Activated CD4-positive, alpha-beta T cell treated with anti-CD3 and anti-CD28 coated beads, Interleukin-2, amount 10 ng/mL, durations not matched to agents 7 days and 5 days (primary cell): Measurements from ENCODE around the gene PTPRD. TPM values are rescaled to one million over a fixed set of nuclear protein-coding genes. Genes with fewer than 3 reads are reported as not detected.
"Not testable (repeated sequence)": the region's sequence is repeated elsewhere in the genome, so short reads cannot be mapped to it uniquely, and the experiment has no call there.

Source experiments
- CTCF ChIA-PET: fragments of 350-600 bp; sonication (Branson Sonifier 250); formaldehyde crosslinking; loops from one replicate; lab custom pipeline; 2021; ENCODE audit warnings: antibody characterized with exemption; lab: Charles Lee
- POLR2A ChIA-PET: fragments of 350-600 bp; sonication (Branson Sonifier 250); formaldehyde crosslinking; loops from one replicate; lab custom pipeline; 2021; ENCODE audit warnings: antibody characterized with exemption; lab: Charles Lee
- DNase-seq: peaks from one replicate; pipeline ENCODE4 v3.0.0-alpha.2; 2020
- H3K27ac Mint-ChIP-seq: one replicate; pipeline ENCODE4 v1.8.0; 2021; ENCODE audit warnings: mild to moderate bottlenecking, moderate library complexity, mixed read lengths
- H3K27me3 Mint-ChIP-seq: one replicate; pipeline ENCODE4 v1.8.0; 2021; ENCODE audit warnings: mixed read lengths
- H3K36me3 Mint-ChIP-seq: one replicate; pipeline ENCODE4 v1.8.0; 2021; ENCODE audit warnings: low read depth, mixed read lengths
- H3K4me1 Mint-ChIP-seq: one replicate; pipeline ENCODE4 v1.8.0; 2021; ENCODE audit warnings: mixed read lengths
- H3K4me3 Mint-ChIP-seq: one replicate; pipeline ENCODE4 v1.8.0; 2021; ENCODE audit warnings: mild to moderate bottlenecking, moderate library complexity, mixed read lengths
- H3K9me3 Mint-ChIP-seq: one replicate; pipeline ENCODE4 v1.8.0; 2021; ENCODE audit warnings: mixed read lengths
- total RNA-seq, 2 experiments: library from RNA; stranded (reverse); gene quantifications; one replicate each; pipeline ENCODE4 v1.2.3, GENCODE V29; 2021

The PTPRD gene
- total RNA-seq, 2 experiments from 2014 or later, result not detected

DNA sequence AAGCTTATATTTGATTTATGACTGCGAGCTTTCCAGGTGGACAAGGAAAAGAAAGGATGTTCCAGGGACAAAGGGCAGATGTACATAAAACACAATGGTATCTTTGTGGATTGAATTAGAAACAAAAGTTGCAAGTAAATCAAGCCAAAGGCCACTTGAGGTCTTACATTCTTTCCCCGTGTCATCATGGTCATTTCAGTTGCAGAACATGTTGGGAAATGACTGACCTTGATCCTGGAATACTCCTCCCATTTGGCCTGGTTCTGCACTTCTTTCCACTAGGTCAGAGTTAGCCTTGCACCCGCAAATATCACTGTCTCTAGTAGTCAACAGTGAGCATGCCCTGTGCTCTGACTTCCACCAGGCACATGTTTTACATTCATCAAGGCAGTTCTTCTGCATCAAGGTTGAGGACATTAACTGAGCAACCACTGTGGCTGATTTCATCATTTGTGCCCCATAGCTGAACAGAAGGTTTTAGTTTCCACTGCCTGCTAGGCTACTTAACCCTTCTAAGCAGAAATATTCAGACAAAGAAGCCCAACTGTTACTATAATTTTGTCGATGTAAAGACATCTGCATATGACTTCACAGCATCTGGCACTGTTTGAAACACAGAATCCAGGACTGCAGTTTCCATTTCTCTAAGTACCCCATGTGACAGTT lies 1651.5 kb downstream of the PTPRD start:
- no peaks in the 10 kb centered on the region for H3K4me1 Mint-ChIP-seq
- POLR2A ChIA-PET, result no interaction called here
- peaks cover 3% of the 10 kb centered on the region for H3K9me3 Mint-ChIP-seq
- H3K4me3 Mint-ChIP-seq, result no peak overlapping the region
- no peak overlapping the region for H3K27ac Mint-ChIP-seq
- H3K36me3 Mint-ChIP-seq, result no peaks in the 10 kb centered on the region
- CTCF ChIA-PET, result no interaction called here
- DNase-seq, result no peak
- H3K27me3 Mint-ChIP-seq, result no peaks in the 10 kb centered on the region

DNA sequence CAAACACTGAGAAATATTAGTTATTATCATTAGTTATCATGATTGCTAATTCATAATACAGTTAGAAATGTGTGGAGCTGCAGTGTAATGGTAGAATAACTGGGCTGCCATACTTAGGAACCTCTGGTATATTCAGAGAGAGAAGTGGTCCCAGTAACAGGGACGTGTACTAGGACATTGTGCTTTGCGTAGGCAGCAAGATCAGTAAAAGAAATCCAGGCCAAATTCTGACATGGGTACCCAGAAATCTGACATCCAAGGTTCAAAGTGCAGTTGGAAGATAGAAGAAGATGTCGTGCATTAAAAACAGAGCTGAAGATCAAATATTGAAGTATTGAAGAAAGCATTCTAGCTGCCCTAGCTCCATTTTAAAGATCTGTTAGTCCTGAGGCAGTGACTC lies 1652.5 kb downstream of the PTPRD start:
- POLR2A ChIA-PET, result no interaction called here

DNA sequence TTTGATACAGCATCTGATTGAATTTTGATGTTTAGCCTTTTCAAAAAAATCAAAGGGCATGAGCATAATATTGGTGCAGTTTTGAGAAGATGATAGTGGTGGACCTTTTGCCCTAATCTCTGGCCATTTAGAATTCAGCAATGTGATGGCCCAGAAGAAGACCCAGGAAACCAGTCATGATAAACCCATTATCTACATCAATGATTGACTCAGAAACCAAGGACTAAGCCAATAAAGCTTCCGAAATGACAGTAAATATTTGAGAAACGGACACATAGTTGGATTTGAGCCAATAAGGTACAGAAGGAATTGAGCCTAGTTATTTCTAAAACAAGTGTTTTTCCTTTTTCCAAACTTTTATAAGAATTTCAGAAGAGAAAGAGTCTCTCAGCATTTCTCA lies 1654.4 kb downstream of the PTPRD start:
- ChIA-PET POLR2A (no interaction called here), CTCF (no interaction called here)
- no peak overlapping the region for H3K4me3 Mint-ChIP-seq
- H3K27ac Mint-ChIP-seq, result no peak overlapping the region
- no peaks in the 10 kb centered on the region for H3K9me3 Mint-ChIP-seq
- H3K4me1 Mint-ChIP-seq, result no peaks in the 10 kb centered on the region
- DNase-seq, result no peak
- no peaks in the 10 kb centered on the region for H3K27me3 Mint-ChIP-seq
- no peaks in the 10 kb centered on the region for H3K36me3 Mint-ChIP-seq

More for the DNA sequence above, 1652.5 kb downstream of the PTPRD start:
- Mint-ChIP-seq H3K4me1 (no peaks in the 10 kb centered on the region), H3K4me3 (no peak overlapping the region), H3K27me3 (no peaks in the 10 kb centered on the region), H3K36me3 (no peaks in the 10 kb centered on the region), H3K9me3 (no peaks in the 10 kb centered on the region), H3K27ac (no peak overlapping the region)
- DNase-seq, result no peak
- CTCF ChIA-PET, result no interaction called here

GRCh38 chr9:8955315-8955714 lies 1657.5 kb downstream of the PTPRD start:
- POLR2A ChIA-PET, result no interaction called here
- H3K9me3 Mint-ChIP-seq, result no peaks in the 10 kb centered on the region
- no peak overlapping the region for H3K27ac Mint-ChIP-seq
- no peak overlapping the region for H3K4me3 Mint-ChIP-seq
- CTCF ChIA-PET, result no interaction called here
- no peaks in the 10 kb centered on the region for H3K27me3 Mint-ChIP-seq
- no peaks in the 10 kb centered on the region for H3K36me3 Mint-ChIP-seq
- no peaks in the 10 kb centered on the region for H3K4me1 Mint-ChIP-seq
- no peak for DNase-seq

GRCh38 chr9:8946461-8946860 lies 1666.3 kb downstream of the PTPRD start:
- no peaks in the 10 kb centered on the region for H3K36me3 Mint-ChIP-seq
- no peaks in the 10 kb centered on the region for H3K9me3 Mint-ChIP-seq
- H3K4me3 Mint-ChIP-seq, result no peak overlapping the region
- H3K27ac Mint-ChIP-seq, result no peak overlapping the region
- no peaks in the 10 kb centered on the region for H3K27me3 Mint-ChIP-seq
- POLR2A ChIA-PET, result no interaction called here
- CTCF ChIA-PET, result no interaction called here
- H3K4me1 Mint-ChIP-seq, result no peaks in the 10 kb centered on the region
- no peak for DNase-seq

GRCh38 chr9:8943392-8943791 lies 1669.4 kb downstream of the PTPRD start:
- CTCF ChIA-PET, result no interaction called here
- H3K27ac Mint-ChIP-seq, result no peak overlapping the region
- H3K9me3 Mint-ChIP-seq, result no peaks in the 10 kb centered on the region
- POLR2A ChIA-PET, result no interaction called here
- no peaks in the 10 kb centered on the region for H3K36me3 Mint-ChIP-seq
- no peak overlapping the region for H3K4me3 Mint-ChIP-seq
- H3K27me3 Mint-ChIP-seq, result no peaks in the 10 kb centered on the region
- no peak for DNase-seq
- no peaks in the 10 kb centered on the region for H3K4me1 Mint-ChIP-seq

DNA sequence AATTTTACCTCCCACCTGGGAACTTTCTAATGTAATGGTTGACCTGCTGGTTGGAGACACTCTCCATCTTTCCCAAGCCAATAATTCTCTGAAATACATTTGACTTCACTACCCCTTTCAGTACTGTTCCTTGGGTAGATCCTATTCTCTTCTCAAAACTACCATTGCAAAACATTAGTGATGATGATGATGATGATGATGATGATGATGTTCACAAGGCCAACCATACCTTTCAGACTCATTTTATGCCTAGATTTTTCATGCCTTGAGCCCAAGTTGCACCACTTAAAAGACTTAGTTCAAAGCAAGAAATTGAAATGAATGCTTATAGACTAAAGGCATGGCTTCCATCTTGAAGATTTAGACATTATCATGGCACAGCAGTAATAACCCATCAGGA lies 1672.2 kb downstream of the PTPRD start:
- Mint-ChIP-seq H3K9me3 (no peaks in the 10 kb centered on the region), H3K27ac (no peak overlapping the region), H3K4me1 (no peaks in the 10 kb centered on the region), H3K4me3 (no peak overlapping the region), H3K36me3 (no peaks in the 10 kb centered on the region), H3K27me3 (no peaks in the 10 kb centered on the region)
- POLR2A ChIA-PET, result no interaction called here
- DNase-seq, result no peak
- CTCF ChIA-PET, result no interaction called here

DNA sequence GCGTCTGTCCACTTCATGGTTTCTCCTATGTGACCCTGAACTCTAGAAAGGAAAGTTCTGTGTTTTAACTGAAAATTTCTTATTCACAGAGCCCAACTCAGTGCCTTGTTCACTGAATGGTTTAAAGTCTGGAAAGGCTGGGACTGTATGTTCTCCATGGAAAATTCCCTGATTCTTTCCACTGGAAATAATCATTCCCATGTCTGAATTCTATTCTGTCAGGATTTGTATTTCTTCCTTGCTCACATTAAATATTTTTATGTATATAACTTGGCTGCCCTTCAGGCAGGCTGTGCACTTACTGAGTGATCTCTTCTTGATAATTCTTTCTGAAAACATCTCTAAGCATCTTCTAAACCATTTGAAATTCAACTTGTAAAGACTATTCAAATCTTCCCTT lies 1686.3 kb downstream of the PTPRD start:
- Mint-ChIP-seq H3K36me3 (no peaks in the 10 kb centered on the region), H3K27ac (no peak overlapping the region), H3K4me3 (no peak overlapping the region), H3K9me3 (peaks cover 3% of the 10 kb centered on the region), H3K27me3 (no peaks in the 10 kb centered on the region), H3K4me1 (no peaks in the 10 kb centered on the region)
- no peak for DNase-seq
- CTCF ChIA-PET, result no interaction called here
- POLR2A ChIA-PET, result no interaction called here

- DNase-seq, result no peak
- no peaks in the 10 kb centered on the region for H3K27me3 Mint-ChIP-seq
- H3K36me3 Mint-ChIP-seq, result no peaks in the 10 kb centered on the region
- H3K27ac Mint-ChIP-seq, result no peak overlapping the region
- H3K4me3 Mint-ChIP-seq, result no peak overlapping the region
- H3K9me3 Mint-ChIP-seq, result peaks cover 3% of the 10 kb centered on the region
- POLR2A ChIA-PET, result no interaction called here
- H3K4me1 Mint-ChIP-seq, result no peaks in the 10 kb centered on the region
- CTCF ChIA-PET, result no interaction called here
These were observed 1688.2 kb downstream of the PTPRD start for GRCh38 chr9:8924562-8924961.

DNA sequence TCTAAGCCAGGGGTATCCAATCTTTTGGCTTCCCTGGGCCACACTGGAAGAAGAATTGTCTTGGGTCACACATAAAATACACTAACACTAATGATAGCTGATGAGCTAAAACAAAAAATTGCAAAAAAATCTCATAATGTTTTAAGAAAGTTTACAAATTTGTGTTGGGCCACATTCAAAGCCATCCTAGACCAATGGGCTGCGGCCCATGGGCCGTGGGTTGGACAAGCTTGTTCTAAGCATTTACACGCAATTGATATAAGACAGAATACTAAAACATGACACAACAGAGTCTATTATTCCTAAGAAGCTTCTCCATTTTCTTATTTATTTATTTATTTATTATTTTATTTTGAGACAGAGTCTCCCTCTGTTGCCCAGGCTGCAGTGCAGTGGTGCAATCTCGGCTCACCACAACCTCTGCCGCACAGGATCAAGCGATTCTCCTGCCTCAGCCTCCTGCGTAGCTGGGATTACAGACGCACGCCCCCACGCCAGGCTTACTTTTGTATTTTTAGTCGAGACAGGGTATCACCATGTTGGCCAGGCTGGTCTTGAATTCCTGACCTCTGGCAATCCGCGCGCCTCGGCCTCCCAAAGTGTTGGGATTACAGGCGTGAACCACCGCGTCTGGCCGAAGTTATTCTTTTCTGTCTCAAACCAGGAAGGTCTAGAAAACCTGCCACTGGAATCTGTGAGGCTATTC lies 1692.2 kb downstream of the PTPRD start:
- CTCF ChIA-PET, H3K9me3 Mint-ChIP-seq, H3K36me3 Mint-ChIP-seq, DNase-seq, H3K4me1 Mint-ChIP-seq, H3K27me3 Mint-ChIP-seq, H3K4me3 Mint-ChIP-seq, POLR2A ChIA-PET, H3K27ac Mint-ChIP-seq: not testable (repeated sequence)

DNA sequence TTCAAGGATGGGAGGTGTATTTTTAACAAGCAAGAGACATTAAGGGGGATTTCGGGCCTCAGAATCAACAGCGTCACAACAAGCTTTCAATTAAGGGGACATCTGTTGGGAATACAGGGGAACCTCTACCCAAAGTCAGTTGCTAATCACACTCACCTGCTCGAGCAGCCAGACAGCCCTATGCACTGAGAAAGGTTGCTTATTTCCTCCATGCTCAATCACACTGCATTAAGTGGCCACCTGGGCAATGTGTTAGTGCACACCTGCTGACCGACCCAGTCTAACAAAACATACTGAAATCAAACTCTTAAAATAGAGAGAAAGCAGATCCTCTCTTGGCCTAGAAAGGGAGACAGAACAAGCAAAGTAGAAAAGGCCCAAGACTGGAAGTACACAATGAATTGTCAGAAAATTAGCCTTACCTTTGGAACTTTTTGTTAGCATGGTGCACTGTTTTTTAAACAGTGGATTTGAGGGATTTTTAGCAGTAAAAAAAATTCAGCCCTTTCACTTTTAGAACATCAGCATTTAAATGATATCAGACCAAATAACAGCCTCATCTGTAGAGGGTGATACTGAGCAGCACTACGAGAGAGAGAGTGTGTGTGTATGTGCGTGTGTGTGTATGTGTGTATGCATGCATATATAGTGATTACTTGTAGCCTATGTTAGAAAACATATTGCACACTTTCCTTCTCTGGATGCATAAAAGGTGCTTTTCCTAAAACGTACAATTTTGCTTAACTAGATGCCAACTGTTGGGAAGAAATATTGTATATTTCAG lies 1694.7 kb downstream of the PTPRD start:
- no peaks in the 10 kb centered on the region for H3K36me3 Mint-ChIP-seq
- H3K4me1 Mint-ChIP-seq, result no peaks in the 10 kb centered on the region
- CTCF ChIA-PET, result no interaction called here
- no peak overlapping the region for H3K27ac Mint-ChIP-seq
- H3K9me3 Mint-ChIP-seq, result no peaks in the 10 kb centered on the region
- H3K4me3 Mint-ChIP-seq, result no peak overlapping the region
- POLR2A ChIA-PET, result no interaction called here
- no peak for DNase-seq
- no peaks in the 10 kb centered on the region for H3K27me3 Mint-ChIP-seq

GRCh38 chr9:8916771-8917170 lies 1696.0 kb downstream of the PTPRD start:
- ChIA-PET CTCF (no interaction called here), POLR2A (no interaction called here)
- H3K4me3 Mint-ChIP-seq, result no peak overlapping the region
- H3K27ac Mint-ChIP-seq, result no peak overlapping the region
- H3K9me3 Mint-ChIP-seq, result no peaks in the 10 kb centered on the region
- no peak for DNase-seq
- no peaks in the 10 kb centered on the region for H3K36me3 Mint-ChIP-seq
- H3K4me1 Mint-ChIP-seq, result no peaks in the 10 kb centered on the region
- no peaks in the 10 kb centered on the region for H3K27me3 Mint-ChIP-seq

DNA sequence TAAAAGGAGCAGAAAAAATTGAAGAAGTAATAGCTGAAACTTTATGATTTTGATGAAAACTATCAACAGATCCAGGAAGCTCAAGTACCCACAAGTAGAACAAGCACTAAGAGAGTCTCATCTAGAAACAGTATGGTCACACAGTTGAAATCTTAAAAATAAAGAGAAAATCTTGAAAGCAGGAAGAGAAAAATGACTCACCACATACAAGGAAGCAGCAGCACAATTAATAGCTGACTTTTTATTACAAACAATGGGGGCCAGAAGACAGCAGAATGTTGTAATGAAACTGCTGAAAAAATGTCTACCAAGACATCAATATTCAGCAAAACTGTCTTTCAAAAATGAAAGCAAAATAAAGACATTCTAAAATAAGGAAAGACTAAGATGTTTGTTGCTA lies 1704.9 kb downstream of the PTPRD start:
- CTCF ChIA-PET, result no interaction called here
- Mint-ChIP-seq H3K27me3 (no peaks in the 10 kb centered on the region), H3K36me3 (no peaks in the 10 kb centered on the region), H3K9me3 (no peaks in the 10 kb centered on the region), H3K27ac (no peak overlapping the region), H3K4me3 (no peak overlapping the region), H3K4me1 (no peaks in the 10 kb centered on the region)
- POLR2A ChIA-PET, result no interaction called here
- DNase-seq, result no peak
